Measurements from ENCODE around the gene COX5B. TPM values are rescaled to one million over a fixed set of nuclear protein-coding genes. Genes with fewer than 3 reads are reported as not detected.

The COX5B gene
- total and polyA plus RNA-seq, 9 donors, result 98.5 to 478 (median 187) TPM

GRCh38 chr2:97653874-97654273 is 8.0 kb downstream of the COX5B start:
- H3K4me1 ChIP-seq (ENCODE audit: insufficient read depth), result no peaks in the 10 kb centered on the region
- WGBS, 3 donors, result 96 to 98% (median 97%) methylated on average over 1 of the region's 1 CpG
- no peaks in the 10 kb centered on the region for H3K27me3 ChIP-seq
- H3K27ac ChIP-seq, result no peak overlapping the region
- no peak overlapping the region for H3K4me3 ChIP-seq
- no peak for DNase-seq
- H3K36me3 ChIP-seq, result no peaks in the 10 kb centered on the region
- TF ChIP-seq EP300 (IDR thresholded peaks at IDR 0.05) (no peak), CTCF (IDR thresholded peaks at IDR 0.05) (no peak), POLR2A (IDR thresholded peaks at IDR 0.05) (no peak)
- intact Hi-C loops (cut with DNase I), result no loop called here
- no peaks in the 10 kb centered on the region for H3K9me3 ChIP-seq

- intact Hi-C loops (cut with DNase I), result no loop called here
- WGBS, 3 donors, result 90 to 95% (median 93%) methylated on average over 5 of the region's 5 CpGs
- no peaks in the 10 kb centered on the region for H3K27me3 ChIP-seq
- no peaks in the 10 kb centered on the region for H3K4me1 ChIP-seq (ENCODE audit: insufficient read depth)
- no peak overlapping the region for H3K27ac ChIP-seq
- no peak for DNase-seq
- TF ChIP-seq POLR2A (IDR thresholded peaks at IDR 0.05), result no peak
- TF ChIP-seq CTCF (IDR thresholded peaks at IDR 0.05), result no peak
- no peak for TF ChIP-seq EP300 (IDR thresholded peaks at IDR 0.05)
- no peaks in the 10 kb centered on the region for H3K9me3 ChIP-seq
- H3K36me3 ChIP-seq, result no peaks in the 10 kb centered on the region
- H3K4me3 ChIP-seq, result no peak overlapping the region
Measured at GRCh38 chr2:97654309-97654708, 8.4 kb downstream of the COX5B start.

GRCh38 chr2:97654791-97655190 is 8.9 kb downstream of the COX5B start:
- H3K4me3 ChIP-seq, result no peak overlapping the region
- no peaks in the 10 kb centered on the region for H3K4me1 ChIP-seq (ENCODE audit: insufficient read depth)
- WGBS, 3 donors, result 91 to 97% (median 93%) methylated on average over 2 of the region's 2 CpGs
- H3K36me3 ChIP-seq, result no peaks in the 10 kb centered on the region
- H3K27ac ChIP-seq, result no peak overlapping the region
- no peaks in the 10 kb centered on the region for H3K9me3 ChIP-seq
- TF ChIP-seq POLR2A (IDR thresholded peaks at IDR 0.05) (no peak), EP300 (IDR thresholded peaks at IDR 0.05) (no peak), CTCF (IDR thresholded peaks at IDR 0.05) (no peak)
- H3K27me3 ChIP-seq, result no peaks in the 10 kb centered on the region
- DNase-seq, result no peak
- intact Hi-C loops (cut with DNase I), result no loop called here

- H3K4me1 ChIP-seq (ENCODE audit: insufficient read depth), result peaks cover 2% of the 10 kb centered on the region
- no peaks in the 10 kb centered on the region for H3K36me3 ChIP-seq
- TF ChIP-seq CTCF (IDR thresholded peaks at IDR 0.05) (no peak), EP300 (IDR thresholded peaks at IDR 0.05) (no peak), POLR2A (IDR thresholded peaks at IDR 0.05) (no peak)
- intact Hi-C loops (cut with DNase I), result no loop called here
- no peak overlapping the region for H3K27ac ChIP-seq
- H3K27me3 ChIP-seq, result no peaks in the 10 kb centered on the region
- no peaks in the 10 kb centered on the region for H3K9me3 ChIP-seq
- 95 to 97% (median 96%) methylated on average over 6 to 7 of the region's 7 CpGs for WGBS, 3 donors
- no peak for DNase-seq
- no peak overlapping the region for H3K4me3 ChIP-seq
Measured at GRCh38 chr2:97656129-97656755, 10.4 kb downstream of the COX5B start.
